GM21515 (cell line): ENCODE results near the gene ZNF624.

Experiments
- ATAC-seq: cut with Tn5 transposase; IDR thresholded peaks from one replicate; pipeline ENCODE4 v1.9.1; 2021; ENCODE audit not compliant: unreplicated experiment

The ZNF624 gene

GRCh38 chr17:16593356-16594102 is 60.1 kb downstream of the ZNF624 start:
- no peak for ATAC-seq

GRCh38 chr17:16589097-16589969 is 64.3 kb downstream of the ZNF624 start:
- peak; percentile 88 for ATAC-seq

GRCh38 chr17:16585796-16586195 is 67.9 kb downstream of the ZNF624 start:
- ATAC-seq: no peak

- no peak for ATAC-seq
Observed at GRCh38 chr17:16584273-16584995, 69.2 kb downstream of the ZNF624 start.

GRCh38 chr17:16583781-16584180 is 69.9 kb downstream of the ZNF624 start:
- no peak for ATAC-seq

GRCh38 chr17:16573466-16573865 is 80.2 kb downstream of the ZNF624 start:
- no peak for ATAC-seq
